Ascending aorta (tissue), 2 donors: ENCODE measurements around the gene RPP38. TPM values are rescaled to one million over a fixed set of nuclear protein-coding genes. Genes with fewer than 3 reads are reported as not detected.

Source experiments
- DNase-seq, 2 donors: peaks; one replicate each; pipeline ENCODE4 v3.0.0-alpha.2; 2019; ENCODE audit warnings: low spot score in 2 of 2
- H3K27ac ChIP-seq, 2 donors: fragments of 200-600 bp; sonication (generic); one replicate each; pipeline ENCODE4 v1.5.1; 2016 to 2017; ENCODE audit warnings: mild to moderate bottlenecking in 1 of 2
- H3K27me3 ChIP-seq: fragments of 200-600 bp; sonication (generic); one replicate; pipeline ENCODE4 v1.5.1; 2017
- H3K36me3 ChIP-seq, 2 donors: fragments of 200-600 bp; sonication (generic); one replicate each; pipeline ENCODE4 v1.5.1; 2016
- H3K4me1 ChIP-seq, 2 donors: fragments of 200-600 bp; sonication (generic); one replicate each; pipeline ENCODE4 v1.5.1; 2016 to 2017; ENCODE audit warnings: mild to moderate bottlenecking in 1 of 2
- H3K4me3 ChIP-seq, 2 donors: fragments of 200-600 bp; sonication (generic); one replicate each; pipeline ENCODE4 v1.5.1; 2016 to 2017; ENCODE audit warnings: mild to moderate bottlenecking in 1 of 2
- H3K9me3 ChIP-seq, 2 donors: fragments of 200-600 bp; sonication (generic); one replicate each; pipeline ENCODE4 v1.5.1; 2016
- intact Hi-C: fragments of 100-400 bp; cut with DNase I; formaldehyde crosslinking; loops from one replicate; pipeline ENCODE4 v1.15.1; 2023
- total RNA-seq: library from RNA; depleted of rRNA; stranded (reverse); fragments of >200 nt; gene quantifications from one replicate; pipeline ENCODE4 v1.1.0, GENCODE V29; 2016
- TF ChIP-seq, protein P1 (sequence below), 3 experiments: fragments of 200-600 bp in 2 of 3; fragments of 450-650 bp in 1 of 3; sonication (generic) in 2 of 3; IDR thresholded peaks; one replicate each; pipeline ENCODE4 v1.5.1; 2016 to 2019; ENCODE audit warnings: antibody characterized with exemption in 3 of 3, mild to moderate bottlenecking in 1 of 3, moderate library complexity in 1 of 3

Gene RPP38
- total RNA-seq, 1 donor from 2014 or later = not detected

- Histone ChIP-seq H3K36me3 (peaks cover 5 to 7% of the 10 kb centered on the region in 2 donors), H3K9me3 (no peaks in the 10 kb centered on the region), H3K27me3 (no peaks in the 10 kb centered on the region), H3K4me1 (peaks cover 0 to 14% of the 10 kb centered on the region in 2 donors), H3K27ac (no peak overlapping the region), H3K4me3 (no peak overlapping the region)
- TF ChIP-seq, protein P1, sequence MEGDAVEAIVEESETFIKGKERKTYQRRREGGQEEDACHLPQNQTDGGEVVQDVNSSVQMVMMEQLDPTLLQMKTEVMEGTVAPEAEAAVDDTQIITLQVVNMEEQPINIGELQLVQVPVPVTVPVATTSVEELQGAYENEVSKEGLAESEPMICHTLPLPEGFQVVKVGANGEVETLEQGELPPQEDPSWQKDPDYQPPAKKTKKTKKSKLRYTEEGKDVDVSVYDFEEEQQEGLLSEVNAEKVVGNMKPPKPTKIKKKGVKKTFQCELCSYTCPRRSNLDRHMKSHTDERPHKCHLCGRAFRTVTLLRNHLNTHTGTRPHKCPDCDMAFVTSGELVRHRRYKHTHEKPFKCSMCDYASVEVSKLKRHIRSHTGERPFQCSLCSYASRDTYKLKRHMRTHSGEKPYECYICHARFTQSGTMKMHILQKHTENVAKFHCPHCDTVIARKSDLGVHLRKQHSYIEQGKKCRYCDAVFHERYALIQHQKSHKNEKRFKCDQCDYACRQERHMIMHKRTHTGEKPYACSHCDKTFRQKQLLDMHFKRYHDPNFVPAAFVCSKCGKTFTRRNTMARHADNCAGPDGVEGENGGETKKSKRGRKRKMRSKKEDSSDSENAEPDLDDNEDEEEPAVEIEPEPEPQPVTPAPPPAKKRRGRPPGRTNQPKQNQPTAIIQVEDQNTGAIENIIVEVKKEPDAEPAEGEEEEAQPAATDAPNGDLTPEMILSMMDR (IDR thresholded peaks at IDR 0.05) = no peak
- intact Hi-C loops = no loop called here
- no peak for DNase-seq
Measured at GRCh38 chr10:15144788-15145187, 47.6 kb downstream of the RPP38 start.

GRCh38 chr10:15146366-15146765 lies 49.2 kb downstream of the RPP38 start:
- no peak for DNase-seq
- Histone ChIP-seq H3K4me3 (no peak overlapping the region), H3K27ac (no peak overlapping the region), H3K9me3 (no peaks in the 10 kb centered on the region), H3K4me1 (peaks cover 0 to 14% of the 10 kb centered on the region in 2 donors), H3K36me3 (no peaks in the 10 kb centered on the region), H3K27me3 (no peaks in the 10 kb centered on the region)
- intact Hi-C loops = no loop called here
- TF ChIP-seq, protein P1 (IDR thresholded peaks at IDR 0.05) = no peak

DNA sequence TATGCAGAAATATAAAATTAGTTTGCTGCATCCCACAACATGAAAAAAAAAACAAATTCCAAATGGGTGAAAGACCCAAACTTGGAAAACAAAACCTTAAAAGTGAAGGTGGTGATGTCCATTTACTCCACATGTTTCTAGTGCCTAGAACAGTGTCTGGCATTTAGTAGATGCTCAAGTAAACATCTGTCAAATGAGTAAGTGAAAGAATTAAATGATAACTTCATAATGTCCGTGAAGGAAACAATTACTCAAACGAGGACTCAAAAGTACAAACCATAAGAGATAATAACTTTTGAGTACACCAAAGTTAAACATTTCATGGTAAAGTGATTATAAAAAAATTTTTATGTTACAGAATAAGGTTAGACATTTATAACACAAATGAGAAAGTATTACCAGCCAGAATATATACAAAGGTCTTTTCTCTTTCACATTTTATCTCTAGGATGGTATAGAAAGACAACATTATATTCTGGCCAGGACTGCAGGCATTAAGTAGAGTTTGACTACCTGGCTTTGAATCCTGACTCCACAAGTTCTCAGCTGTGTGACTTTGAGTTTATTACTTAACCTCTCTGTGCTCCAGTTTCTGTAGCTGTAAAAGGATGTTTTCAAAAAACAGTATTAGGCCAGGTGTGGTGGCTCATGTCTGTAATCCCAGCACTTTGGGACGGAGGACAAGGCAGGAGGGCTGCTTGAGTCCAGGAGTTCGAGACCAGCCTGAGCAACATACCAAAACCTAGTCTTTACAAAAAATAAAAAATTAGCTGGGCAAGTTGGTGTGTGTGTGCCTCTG lies 50.6 kb downstream of the RPP38 start:
- no peak overlapping the region for H3K27ac ChIP-seq
- no peaks in the 10 kb centered on the region for H3K9me3 ChIP-seq
- no peak for DNase-seq
- peaks cover 0 to under 1% of the 10 kb centered on the region in 2 donors for H3K4me1 ChIP-seq
- no peaks in the 10 kb centered on the region for H3K27me3 ChIP-seq
- TF ChIP-seq, protein P1 (IDR thresholded peaks at IDR 0.05) = no peak
- no peaks in the 10 kb centered on the region for H3K36me3 ChIP-seq
- intact Hi-C loops = no loop called here
- no peak overlapping the region for H3K4me3 ChIP-seq

DNA sequence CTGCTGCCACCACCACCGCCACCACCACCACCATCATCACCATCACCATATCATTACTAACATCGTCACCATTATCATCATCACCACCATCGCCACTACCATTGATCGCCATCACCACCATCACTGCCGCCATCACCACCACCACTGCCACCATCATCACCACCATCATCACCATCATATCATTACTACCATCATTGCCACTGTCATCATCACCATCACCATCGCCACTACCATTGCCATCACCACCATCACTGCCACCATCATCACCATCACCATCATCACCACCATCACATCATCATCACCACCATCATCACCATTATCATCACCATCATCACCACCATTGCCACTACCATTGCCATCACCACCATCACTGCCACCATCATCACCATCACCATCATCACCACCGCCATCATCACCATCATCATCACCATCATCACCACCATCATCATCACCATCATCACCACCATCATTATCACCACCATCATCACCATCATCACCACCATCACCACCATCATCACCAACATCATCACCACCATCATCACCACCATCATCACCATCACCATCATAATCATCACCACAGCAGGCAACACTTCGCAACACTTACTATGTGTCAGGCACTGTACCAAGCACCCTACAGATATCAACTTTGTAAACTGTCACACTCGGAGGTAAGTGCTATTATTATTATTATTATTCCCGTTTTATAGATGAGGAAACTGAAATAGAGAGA lies 52.1 kb downstream of the RPP38 start:
- H3K9me3 ChIP-seq = no peaks in the 10 kb centered on the region
- no peak overlapping the region for H3K4me3 ChIP-seq
- H3K4me1 ChIP-seq = no peaks in the 10 kb centered on the region
- intact Hi-C loops = no loop called here
- TF ChIP-seq, protein P1 (IDR thresholded peaks at IDR 0.05) = no peak
- DNase-seq = no peak
- no peaks in the 10 kb centered on the region for H3K36me3 ChIP-seq
- H3K27ac ChIP-seq = no peak overlapping the region
- H3K27me3 ChIP-seq = no peaks in the 10 kb centered on the region

DNA sequence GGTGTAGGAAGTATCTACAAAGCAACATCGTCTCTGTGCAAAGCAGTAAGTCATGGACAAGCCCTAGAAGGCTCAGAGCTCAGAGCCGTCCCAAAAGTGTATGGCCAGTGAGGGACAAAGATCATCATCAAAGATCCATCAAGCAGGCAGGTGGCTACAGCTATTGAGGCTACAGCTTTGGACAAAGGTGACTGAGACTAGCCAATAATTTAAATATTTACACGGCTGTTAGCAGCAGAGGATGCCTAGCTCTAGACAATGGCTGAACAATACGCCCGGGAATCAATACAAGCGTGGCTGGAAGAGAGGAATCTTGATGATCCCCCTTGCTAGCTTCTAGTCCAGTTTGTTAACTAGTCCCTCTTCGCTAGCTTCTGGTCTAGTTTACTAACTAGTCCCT lies 53.4 kb downstream of the RPP38 start:
- Histone ChIP-seq H3K36me3 (no peaks in the 10 kb centered on the region), H3K9me3 (no peaks in the 10 kb centered on the region), H3K27me3 (no peaks in the 10 kb centered on the region), H3K4me1 (no peaks in the 10 kb centered on the region), H3K27ac (no peak overlapping the region), H3K4me3 (no peak overlapping the region)
- intact Hi-C loops = no loop called here
- TF ChIP-seq, protein P1 (IDR thresholded peaks at IDR 0.05) = no peak
- DNase-seq = no peak
